Astrocyte of the cerebellum (primary cell): Measurements from ENCODE around the gene KRT17.
A peak's percentile ranks its signal among the peaks of the same experiment; 100 is the strongest.

ENCODE experiments used
- DNase-seq: peaks from one replicate; pipeline ENCODE4 v3.0.0-alpha.2; 2011; ENCODE audit warnings: low read depth
- H3K4me3 ChIP-seq: 2 replicates; pipeline ENCODE4 v1.5.1; 2011; ENCODE audit warnings: mild to moderate bottlenecking, low read depth, low read length, moderate library complexity
- in situ Hi-C: cut with HindIII; loops from 2 replicates; pipeline ENCODE4 v1.10.0; 2017; ENCODE audit warnings: low sequenced_read_pairs
- TF ChIP-seq, protein P1 (sequence below): IDR thresholded peaks from 2 replicates; pipeline ENCODE4 v1.5.1; 2012; ENCODE audit warnings: low read length, low read depth, moderate library complexity, mild to moderate bottlenecking; ENCODE audit errors: missing control alignments

Gene KRT17

DNA sequence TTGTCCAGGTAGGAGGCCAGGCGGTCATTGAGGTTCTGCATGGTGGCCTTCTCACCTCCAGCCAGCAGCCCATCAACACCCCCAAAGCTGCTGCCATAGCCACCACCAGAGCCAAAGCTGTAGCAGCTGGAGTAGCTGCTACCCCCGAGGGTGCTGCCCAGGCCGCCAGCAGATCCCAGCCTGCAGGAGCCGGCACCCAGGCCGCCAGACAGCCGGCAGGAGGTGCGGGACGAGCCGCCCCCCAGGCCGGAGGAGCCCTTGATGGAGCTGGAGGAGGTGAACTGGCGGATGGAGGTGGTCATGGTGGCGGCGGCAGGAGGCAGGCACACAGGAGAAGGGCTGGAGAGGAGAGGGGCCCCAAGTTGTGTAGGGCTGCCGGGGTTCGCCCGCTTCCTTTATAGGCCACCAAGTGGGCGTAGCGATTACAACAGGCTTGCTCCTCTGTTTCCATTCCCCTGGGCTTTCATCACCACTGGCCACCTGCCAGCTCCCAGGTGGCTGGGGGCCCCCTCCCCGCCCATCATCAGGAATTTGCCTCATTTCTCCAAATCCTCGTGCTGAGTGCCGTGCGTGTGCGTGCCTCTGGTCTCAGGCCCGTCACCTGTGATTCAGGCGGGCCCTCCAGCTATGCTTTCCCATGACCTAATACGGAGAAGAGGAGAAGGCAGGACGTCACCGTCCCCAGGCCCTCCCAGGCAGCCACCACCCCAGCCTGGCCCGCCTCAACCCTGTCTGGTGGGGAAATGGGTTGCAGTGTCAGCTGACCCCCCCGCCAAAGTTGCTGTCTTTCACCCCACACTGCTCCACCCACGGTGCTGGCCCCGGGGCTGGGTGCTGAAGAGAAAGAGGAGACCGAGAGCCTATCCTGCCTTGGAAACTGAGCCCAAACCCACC, at the start of gene KRT17:
Gene KRT17, minus strand, starts transcription at position 368 of the 894 bp plus-strand sequence. Its CDS starts 66 bp downstream, at position 302.
- H3K4me3 ChIP-seq, result no peak within 1 kb of the TSS
- DNase-seq, result no peak
- in situ Hi-C loops, result no loop called here
- TF ChIP-seq, protein P1, sequence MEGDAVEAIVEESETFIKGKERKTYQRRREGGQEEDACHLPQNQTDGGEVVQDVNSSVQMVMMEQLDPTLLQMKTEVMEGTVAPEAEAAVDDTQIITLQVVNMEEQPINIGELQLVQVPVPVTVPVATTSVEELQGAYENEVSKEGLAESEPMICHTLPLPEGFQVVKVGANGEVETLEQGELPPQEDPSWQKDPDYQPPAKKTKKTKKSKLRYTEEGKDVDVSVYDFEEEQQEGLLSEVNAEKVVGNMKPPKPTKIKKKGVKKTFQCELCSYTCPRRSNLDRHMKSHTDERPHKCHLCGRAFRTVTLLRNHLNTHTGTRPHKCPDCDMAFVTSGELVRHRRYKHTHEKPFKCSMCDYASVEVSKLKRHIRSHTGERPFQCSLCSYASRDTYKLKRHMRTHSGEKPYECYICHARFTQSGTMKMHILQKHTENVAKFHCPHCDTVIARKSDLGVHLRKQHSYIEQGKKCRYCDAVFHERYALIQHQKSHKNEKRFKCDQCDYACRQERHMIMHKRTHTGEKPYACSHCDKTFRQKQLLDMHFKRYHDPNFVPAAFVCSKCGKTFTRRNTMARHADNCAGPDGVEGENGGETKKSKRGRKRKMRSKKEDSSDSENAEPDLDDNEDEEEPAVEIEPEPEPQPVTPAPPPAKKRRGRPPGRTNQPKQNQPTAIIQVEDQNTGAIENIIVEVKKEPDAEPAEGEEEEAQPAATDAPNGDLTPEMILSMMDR, result no peak

- in situ Hi-C loops, result loop anchor here (25.0 kb wide), 1 partner anchor 760 kb away; no protein-coding TSS in a partner anchor
- TF ChIP-seq, protein P1, result no peak
- no peak for DNase-seq
- H3K4me3 ChIP-seq, result no peak overlapping the region
These were observed 47.8 kb upstream of the KRT17 start for GRCh38 chr17:41672153-41672552.

- in situ Hi-C loops, result loop anchor here (25.0 kb wide), 1 partner anchor 755 kb away; no protein-coding TSS in a partner anchor
- TF ChIP-seq, protein P1, result no peak
- peak overlapping the region; percentile 43 for H3K4me3 ChIP-seq
- no peak for DNase-seq
These were observed 43.1 kb upstream of the KRT17 start for GRCh38 chr17:41667280-41668041.

DNA sequence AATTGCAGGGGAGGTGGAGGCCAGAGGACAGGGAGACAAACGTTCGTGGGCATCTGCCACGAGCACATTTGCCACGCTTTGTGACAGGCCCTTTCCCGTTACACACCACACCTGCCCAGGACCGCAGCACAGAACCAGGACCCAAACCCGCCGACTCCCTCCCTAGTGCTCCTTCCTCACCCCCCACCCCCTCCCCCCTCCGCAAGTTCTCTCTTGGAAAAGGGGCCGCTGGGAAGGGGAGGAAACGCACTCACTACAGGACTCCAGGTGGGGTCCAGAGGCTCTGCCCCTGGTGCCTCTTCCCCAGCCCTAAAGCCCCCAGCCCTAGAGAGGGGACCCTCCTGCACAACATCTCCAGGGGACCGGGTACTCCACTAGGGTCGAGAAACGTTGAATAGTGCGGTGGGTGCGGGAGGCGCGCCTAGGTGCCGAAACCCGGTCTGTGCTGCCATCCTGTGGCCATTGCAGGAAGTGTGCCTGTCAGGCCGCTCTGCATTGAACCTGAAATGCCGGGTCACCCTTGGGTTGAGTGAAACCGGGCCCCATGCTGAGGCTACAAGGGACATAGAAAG, 42.4 kb upstream of the KRT17 start:
- TF ChIP-seq, protein P1, result peak; percentile 94
- H3K4me3 ChIP-seq, result peak overlapping the region; percentile 43
- DNase-seq, result no peak
- in situ Hi-C loops, result loop anchor here (25.0 kb wide), 1 partner anchor 754 kb away; no protein-coding TSS in a partner anchor

DNA sequence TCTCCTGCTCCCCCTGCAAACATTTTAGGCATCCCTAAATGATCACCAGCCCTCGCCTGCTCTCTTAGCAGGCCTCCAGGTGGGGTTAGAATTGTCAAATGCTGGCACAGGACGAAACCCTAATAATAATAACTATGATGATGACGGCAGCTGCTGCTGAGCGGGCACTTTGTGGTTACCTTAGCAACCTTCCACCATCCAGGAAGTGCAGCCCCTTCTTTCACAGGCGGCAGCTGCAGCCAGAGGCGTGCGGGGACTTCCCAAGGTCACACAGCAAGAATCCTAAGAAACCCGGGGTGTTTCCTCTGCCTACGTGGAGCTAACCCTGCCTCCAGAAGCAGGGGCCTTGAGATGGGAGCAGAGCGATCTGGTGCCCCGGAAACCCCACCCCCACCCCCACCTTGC, 41.9 kb upstream of the KRT17 start:
- in situ Hi-C loops, result loop anchor here (25.0 kb wide), 1 partner anchor 754 kb away; no protein-coding TSS in a partner anchor
- DNase-seq, result no peak
- H3K4me3 ChIP-seq, result peak overlapping the region; percentile 43
- TF ChIP-seq, protein P1, result no peak
